ENCODE data around the gene C9.

DNA sequence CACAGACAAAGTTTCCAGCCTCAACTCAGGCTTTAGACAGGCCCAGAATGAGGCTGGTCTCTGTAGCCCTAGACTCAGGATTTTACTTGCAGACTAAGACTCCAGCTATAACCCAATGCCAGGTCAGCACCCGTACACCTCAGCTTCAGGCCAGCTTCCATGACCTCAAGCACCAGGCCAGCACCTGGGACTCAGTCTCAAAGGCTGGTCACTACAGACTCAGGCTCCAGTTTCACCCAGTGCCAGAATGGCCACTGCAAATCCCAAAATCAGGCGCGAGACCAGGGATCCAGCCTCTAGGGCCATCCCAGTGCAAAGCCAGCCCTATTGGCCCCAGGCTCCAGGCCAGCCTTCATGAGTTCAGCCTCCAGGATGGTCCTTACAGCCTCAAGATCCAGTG, 44.9 kb downstream of the C9 start:
- TF ChIP-seq YY1 (IDR thresholded peaks at IDR 0.05; ENCODE audit: insufficient read depth, insufficient read length): no peak
- no peak for TF ChIP-seq ZNF274 (IDR thresholded peaks at IDR 0.05; ENCODE audit: low read depth, low read length)
- no peak for TF ChIP-seq SUZ12 (IDR thresholded peaks at IDR 0.05; ENCODE audit: extremely low read depth, insufficient read depth, insufficient read length)
